GM23338 (cell line): ENCODE results near the gene ATP7A. TPM values are rescaled to one million over a fixed set of nuclear protein-coding genes. Genes with fewer than 3 reads are reported as not detected.

Source experiments
- ATAC-seq: fragments of 200-7000 bp; cut with Tn5 transposase; 3 replicates; pipeline ENCODE4 v1.9.1; 2020
- DNase-seq: peaks from one replicate; pipeline ENCODE4 v3.0.0-alpha.2; 2015; ENCODE audit warnings: low spot score
- H2AFZ ChIP-seq: fragments of 200-600 bp; sonication (generic); 2 replicates; pipeline ENCODE4 v1.8.0; 2016; ENCODE audit warnings: antibody characterized with exemption, mild to moderate bottlenecking, moderate library complexity
- H3F3A ChIP-seq: fragments of 200-600 bp; sonication (generic); replicated peaks from 2 replicates; pipeline ENCODE4 v1.8.0; 2017; ENCODE audit warnings: antibody characterized with exemption, mixed run types, low read depth
- H3K27ac ChIP-seq: fragments of 200-600 bp; sonication (generic); 2 replicates; pipeline ENCODE4 v1.6.1; 2016; ENCODE audit warnings: low read depth
- H3K27me3 ChIP-seq: fragments of 200-600 bp; sonication (generic); 2 replicates; pipeline ENCODE4 v1.8.0; 2016; ENCODE audit warnings: mild to moderate bottlenecking, mixed run types, moderate library complexity; ENCODE audit not compliant: insufficient read depth
- H3K36me3 ChIP-seq: fragments of 200-600 bp; sonication (generic); 2 replicates; pipeline ENCODE4 v1.8.0; 2016; ENCODE audit warnings: mild to moderate bottlenecking; ENCODE audit not compliant: insufficient read depth
- H3K4me1 ChIP-seq: fragments of 200-600 bp; sonication (generic); 2 replicates; pipeline ENCODE4 v1.8.0; 2016; ENCODE audit warnings: mild to moderate bottlenecking, moderate library complexity; ENCODE audit not compliant: insufficient read depth
- H3K4me2 ChIP-seq: fragments of 200-600 bp; sonication (generic); 2 replicates; pipeline ENCODE4 v1.7.1; 2017; ENCODE audit warnings: mixed run types
- H3K4me3 ChIP-seq: fragments of 200-600 bp; sonication (generic); 2 replicates; pipeline ENCODE4 v1.6.1; 2016; ENCODE audit warnings: mixed run types
- H3K79me2 ChIP-seq: fragments of 200-600 bp; sonication (generic); replicated peaks from 2 replicates; pipeline ENCODE4 v1.8.0; 2017; ENCODE audit warnings: mild to moderate bottlenecking; ENCODE audit not compliant: insufficient read depth
- H3K9me2 ChIP-seq: fragments of 200-600 bp; sonication (generic); 2 replicates; pipeline ENCODE4 v1.8.0; 2017; ENCODE audit not compliant: insufficient read depth
- H4K20me1 ChIP-seq: fragments of 200-600 bp; sonication (generic); replicated peaks from 2 replicates; pipeline ENCODE4 v1.8.0; 2017; ENCODE audit warnings: mild to moderate bottlenecking; ENCODE audit not compliant: insufficient read depth
- H3K27ac Mint-ChIP-seq: 2 replicates; pipeline ENCODE4 v1.8.0; 2020; ENCODE audit warnings: inconsistent platforms, mild to moderate bottlenecking, moderate library complexity, mixed read lengths
- H3K27me3 Mint-ChIP-seq: 3 replicates; pipeline ENCODE4 v1.8.0; 2022; ENCODE audit warnings: low read depth, mild to moderate bottlenecking, moderate library complexity, mixed read lengths, inconsistent platforms; ENCODE audit not compliant: insufficient read depth, poor library complexity
- H3K36me3 Mint-ChIP-seq: 3 replicates; pipeline ENCODE4 v1.8.0; 2021; ENCODE audit warnings: low read depth, mild to moderate bottlenecking, inconsistent platforms, moderate library complexity, mixed read lengths
- H3K4me1 Mint-ChIP-seq: 3 replicates; pipeline ENCODE4 v1.8.0; 2020; ENCODE audit warnings: mild to moderate bottlenecking, inconsistent platforms, mixed read lengths
- H3K4me3 Mint-ChIP-seq: 3 replicates; pipeline ENCODE4 v1.8.0; 2021; ENCODE audit warnings: moderate library complexity, mild to moderate bottlenecking, inconsistent platforms, mixed read lengths
- H3K9me3 Mint-ChIP-seq: 3 replicates; pipeline ENCODE4 v1.8.0; 2020; ENCODE audit warnings: moderate library complexity, mild to moderate bottlenecking, inconsistent platforms, mixed read lengths
- CREB1 ChIP-seq: fragments of 250-450 bp; sonication (Bioruptor Pico); IDR thresholded peaks from 2 replicates; pipeline ENCODE4 v1.5.0; 2020; ENCODE audit warnings: low read depth, mild to moderate bottlenecking, moderate library complexity
- ETS1 ChIP-seq: IDR thresholded peaks from 2 replicates; pipeline ENCODE4 v1.6.1; 2016; ENCODE audit warnings: antibody characterized with exemption
- EZH2 ChIP-seq: fragments of 200-600 bp; sonication (generic); IDR thresholded peaks from one replicate; pipeline ENCODE4 v1.8.0; 2017; ENCODE audit warnings: antibody characterized with exemption, mild to moderate bottlenecking, low read depth; ENCODE audit not compliant: unreplicated experiment
- EZH2phosphoT487 ChIP-seq: fragments of 200-600 bp; sonication (generic); IDR thresholded peaks from one replicate; pipeline ENCODE4 v1.8.1; 2018; ENCODE audit warnings: antibody characterized with exemption; ENCODE audit not compliant: unreplicated experiment
- JUNB ChIP-seq: IDR thresholded peaks from one replicate; pipeline ENCODE4 v1.6.1; 2016; ENCODE audit warnings: antibody characterized with exemption; ENCODE audit not compliant: unreplicated experiment
- NANOG ChIP-seq: IDR thresholded peaks from 2 replicates; pipeline ENCODE4 v1.6.1; 2016; ENCODE audit warnings: antibody characterized with exemption, borderline replicate concordance
- REST ChIP-seq: IDR thresholded peaks from one replicate; pipeline ENCODE4 v1.6.1; 2018; ENCODE audit warnings: antibody characterized with exemption; ENCODE audit not compliant: unreplicated experiment
- ZNF114 ChIP-seq: fragments of 250-450 bp; sonication (Bioruptor Pico); IDR thresholded peaks from 2 replicates; pipeline ENCODE4 v1.5.0; 2020; ENCODE audit warnings: mild to moderate bottlenecking, moderate library complexity
- ZNF331 ChIP-seq: fragments of 250-450 bp; sonication (Bioruptor Pico); IDR thresholded peaks from 2 replicates; pipeline ENCODE4 v1.5.0; 2020; ENCODE audit warnings: low read depth, mild to moderate bottlenecking, moderate library complexity
- ZNF462 ChIP-seq: fragments of 250-450 bp; sonication (Bioruptor Pico); IDR thresholded peaks from 2 replicates; pipeline ENCODE4 v1.5.0; 2020; ENCODE audit warnings: mild to moderate bottlenecking, moderate library complexity
- polyA plus RNA-seq: library from polyadenylated mRNA; unstranded; fragments of >200 nt; fragmentation: Nextera tagmentation; extraction: Ambion mirVana; gene quantifications from 2 replicates; pipeline ENCODE4 v1.2.1, GENCODE V29; 2016
- total RNA-seq: library from RNA; depleted of rRNA; stranded (reverse); fragments of >200 nt; shearing (Covaris generic); gene quantifications from 2 replicates; pipeline ENCODE4 v1.2.3, GENCODE V29; 2014

The ATP7A gene
- total and polyA plus RNA-seq, 2 experiments from 2014 or later = 2.2 to 3.1 TPM

GRCh38 chrX:77979870-77980269 lies 69.4 kb downstream of the ATP7A start:
- Mint-ChIP-seq H3K27ac (no peak overlapping the region), H3K9me3 (no peaks in the 10 kb centered on the region), H3K27me3 (no peaks in the 10 kb centered on the region), H3K36me3 (no peaks in the 10 kb centered on the region), H3K4me3 (no peak overlapping the region), H3K4me1 (no peaks in the 10 kb centered on the region)
- H3K9me2 ChIP-seq = no peaks in the 10 kb centered on the region
- H4K20me1 ChIP-seq = no peaks in the 10 kb centered on the region
- no peaks in the 10 kb centered on the region for H3K4me1 ChIP-seq
- no peak overlapping the region for H3K4me2 ChIP-seq
- no peak overlapping the region for H2AFZ ChIP-seq
- no peaks in the 10 kb centered on the region for H3K36me3 ChIP-seq
- no peaks in the 10 kb centered on the region for H3K27me3 ChIP-seq
- no peaks in the 10 kb centered on the region for H3F3A ChIP-seq
- ATAC-seq (no peak), DNase-seq (no peak)
- no peak overlapping the region for H3K4me3 ChIP-seq
- no peak for TF ChIP-seq ZNF331 (CRISPR knock-in tag)
- no peak for TF ChIP-seq EZH2phosphoT487
- TF ChIP-seq ETS1 = no peak
- no peak for TF ChIP-seq ZNF114 (CRISPR knock-in tag)
- no peak for TF ChIP-seq EZH2
- no peak for TF ChIP-seq JUNB
- no peak for TF ChIP-seq CREB1 (CRISPR knock-in tag)
- no peaks in the 10 kb centered on the region for H3K79me2 ChIP-seq
- H3K27ac ChIP-seq = no peak overlapping the region

GRCh38 chrX:78011846-78012245 lies 101.4 kb downstream of the ATP7A start:
- Mint-ChIP-seq H3K4me3 (no peak overlapping the region), H3K27me3 (no peaks in the 10 kb centered on the region), H3K36me3 (no peaks in the 10 kb centered on the region), H3K9me3 (no peaks in the 10 kb centered on the region; the same call in 2 of the 3 replicates), H3K4me1 (no peaks in the 10 kb centered on the region; the same call in 2 of the 3 replicates), H3K27ac (no peak overlapping the region)
- no peak for DNase-seq
- Histone ChIP-seq H3K27me3 (no peaks in the 10 kb centered on the region), H3K4me3 (no peak overlapping the region), H3F3A (no peaks in the 10 kb centered on the region), H4K20me1 (no peaks in the 10 kb centered on the region), H3K4me1 (no peaks in the 10 kb centered on the region), H2AFZ (no peak overlapping the region), H3K36me3 (no peaks in the 10 kb centered on the region), H3K4me2 (no peak overlapping the region), H3K9me2 (no peaks in the 10 kb centered on the region), H3K79me2 (no peaks in the 10 kb centered on the region), H3K27ac (no peak overlapping the region)
- no peak for ATAC-seq
- no peak for TF ChIP-seq ZNF462 (CRISPR knock-in tag)
- TF ChIP-seq REST = no peak
- TF ChIP-seq NANOG = no peak
